Measurements from ENCODE around the gene CRABP2.

CRABP2 gene

GRCh38 chr1:156676114-156676819 lies 29.1 kb downstream of the CRABP2 start:
- DNase-seq = no peak
- Mint-ChIP-seq H3K9me3 (peaks cover 5% of the 10 kb centered on the region), H3K27me3 (ENCODE audit: low read depth, poor library complexity) (peaks cover 33% of the 10 kb centered on the region), H3K27ac (peak overlapping the region; percentile 83), H3K4me1 (peaks cover 62% of the 10 kb centered on the region), H3K4me3 (peak overlapping the region; percentile 87), H3K36me3 (ENCODE audit: low read depth) (peaks cover 37% of the 10 kb centered on the region)
- TF ChIP-seq CTCF (IDR thresholded peaks at IDR 0.05) = no peak

- peak overlapping the region; percentile 87 for H3K4me3 Mint-ChIP-seq
- DNase-seq = peak; percentile 63
- TF ChIP-seq CTCF (IDR thresholded peaks at IDR 0.05) = no peak
- peaks cover 70% of the 10 kb centered on the region for H3K4me1 Mint-ChIP-seq
- H3K36me3 Mint-ChIP-seq (ENCODE audit: low read depth) = peaks cover 41% of the 10 kb centered on the region
- H3K27ac Mint-ChIP-seq = peak overlapping the region; percentile 83
- H3K9me3 Mint-ChIP-seq = peaks cover 5% of the 10 kb centered on the region
- peaks cover 27% of the 10 kb centered on the region for H3K27me3 Mint-ChIP-seq (ENCODE audit: low read depth, poor library complexity)
Observed at GRCh38 chr1:156675210-156676113, 29.9 kb downstream of the CRABP2 start.

GRCh38 chr1:156673387-156674121 lies 31.8 kb downstream of the CRABP2 start:
- Mint-ChIP-seq H3K4me1 (peaks cover 89% of the 10 kb centered on the region), H3K27ac (peak overlapping the region; percentile 78), H3K9me3 (peaks cover 5% of the 10 kb centered on the region), H3K4me3 (peak overlapping the region; percentile 71), H3K27me3 (ENCODE audit: low read depth, poor library complexity) (peaks cover 8% of the 10 kb centered on the region), H3K36me3 (ENCODE audit: low read depth) (peaks cover 41% of the 10 kb centered on the region)
- no peak for DNase-seq
- no peak for TF ChIP-seq CTCF (IDR thresholded peaks at IDR 0.05)

GRCh38 chr1:156671804-156672203 lies 33.6 kb downstream of the CRABP2 start:
- Mint-ChIP-seq H3K27ac (no peak overlapping the region), H3K27me3 (ENCODE audit: low read depth, poor library complexity) (no peaks in the 10 kb centered on the region), H3K4me3 (no peak overlapping the region), H3K36me3 (ENCODE audit: low read depth) (peaks cover 41% of the 10 kb centered on the region), H3K9me3 (peaks cover 5% of the 10 kb centered on the region), H3K4me1 (peaks cover 91% of the 10 kb centered on the region)
- TF ChIP-seq CTCF (IDR thresholded peaks at IDR 0.05) = no peak
- no peak for DNase-seq

GRCh38 chr1:156670791-156671190 lies 34.6 kb downstream of the CRABP2 start:
- DNase-seq = no peak
- H3K9me3 Mint-ChIP-seq = peaks cover 5% of the 10 kb centered on the region
- no peak overlapping the region for H3K4me3 Mint-ChIP-seq
- no peak for TF ChIP-seq CTCF (IDR thresholded peaks at IDR 0.05)
- H3K4me1 Mint-ChIP-seq = peaks cover 95% of the 10 kb centered on the region
- H3K27me3 Mint-ChIP-seq (ENCODE audit: low read depth, poor library complexity) = no peaks in the 10 kb centered on the region
- peak overlapping the region; percentile 74 for H3K27ac Mint-ChIP-seq
- H3K36me3 Mint-ChIP-seq (ENCODE audit: low read depth) = peaks cover 41% of the 10 kb centered on the region
